KOPT-K1 (cell line): ENCODE measurements around the gene VDAC2.
"Not testable (repeated sequence)": the region's sequence is repeated elsewhere in the genome, so short reads cannot be mapped to it uniquely, and the experiment has no call there.

Experiments used
- H3K27ac ChIP-seq: fragments of 200-600 bp; sonication (generic); 2 replicates; pipeline ENCODE4 v1.5.1; 2016; ENCODE audit warnings: antibody characterized with exemption, mild to moderate bottlenecking, low read depth, low read length; ENCODE audit not compliant: poor library complexity, severe bottlenecking
- H3K36me3 ChIP-seq: fragments of 200-600 bp; sonication (generic); 2 replicates; pipeline ENCODE4 v1.5.1; 2017; ENCODE audit warnings: antibody characterized with exemption, mild to moderate bottlenecking, low read length, moderate library complexity; ENCODE audit not compliant: insufficient read depth
- H3K9me3 ChIP-seq: fragments of 200-600 bp; sonication (generic); 2 replicates; pipeline ENCODE4 v1.5.1; 2017; ENCODE audit warnings: antibody characterized with exemption, low read length, mild to moderate bottlenecking; ENCODE audit not compliant: insufficient read depth, poor library complexity, severe bottlenecking

The VDAC2 gene

GRCh38 chr10:75210282-75211006 lies at the start of gene VDAC2:
Gene VDAC2, plus strand, starts transcription at chr10:75210796. Its CDS starts 363 bp downstream, at chr10:75211159.
- no peaks in the 10 kb centered on the region for H3K9me3 ChIP-seq
- H3K27ac ChIP-seq = peak within 1 kb of the TSS; percentile 92
- H3K36me3 ChIP-seq = peaks cover 36% of the 10 kb centered on the region

DNA sequence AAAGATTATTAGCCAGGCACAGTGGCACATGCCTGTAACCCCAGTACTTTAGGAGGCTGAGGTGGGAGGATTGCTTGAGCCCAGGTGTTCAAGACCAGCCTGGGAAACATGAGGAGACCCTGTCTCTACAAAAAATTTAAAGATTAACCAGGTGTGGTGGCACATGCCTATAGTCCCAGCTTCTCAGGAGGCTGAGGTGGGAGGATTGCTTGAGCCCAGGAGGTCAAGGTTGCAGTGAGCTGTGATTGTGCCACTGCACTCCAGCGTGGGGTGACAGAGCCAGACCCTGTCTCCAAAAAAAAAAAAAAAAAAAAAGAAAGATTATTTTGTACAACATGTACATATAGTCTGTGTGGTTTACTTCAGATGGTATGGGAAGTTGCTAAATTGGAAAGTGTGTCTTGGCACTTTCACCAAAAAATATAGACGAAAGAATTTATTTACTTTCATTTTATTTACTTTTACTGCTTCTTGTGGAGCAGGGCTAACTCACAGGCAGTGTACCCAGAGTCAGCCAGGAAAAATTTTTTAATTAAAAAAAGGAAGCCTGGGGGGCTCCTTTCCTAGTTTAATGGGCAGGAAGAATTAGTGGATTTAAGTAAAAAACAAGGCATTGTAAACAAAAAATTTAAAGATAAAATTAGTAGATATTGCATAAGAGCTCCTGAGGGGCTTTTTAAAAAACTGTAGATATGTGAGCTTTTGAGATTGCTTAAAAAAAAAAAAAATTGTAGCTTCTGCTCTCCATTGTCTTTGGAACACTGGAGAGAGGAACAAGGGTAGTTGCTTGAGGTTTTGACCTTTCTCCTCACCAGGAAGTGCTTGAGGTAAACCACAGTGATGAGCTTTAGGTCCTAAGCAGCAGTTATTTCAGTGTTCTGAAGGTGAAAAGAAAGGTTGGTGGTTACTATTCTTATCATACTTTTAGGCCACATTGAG lies 44.6 kb upstream of the VDAC2 start:
- peak overlapping the region; percentile 67 for H3K27ac ChIP-seq
- H3K9me3 ChIP-seq = no peaks in the 10 kb centered on the region
- peaks cover 28% of the 10 kb centered on the region for H3K36me3 ChIP-seq

DNA sequence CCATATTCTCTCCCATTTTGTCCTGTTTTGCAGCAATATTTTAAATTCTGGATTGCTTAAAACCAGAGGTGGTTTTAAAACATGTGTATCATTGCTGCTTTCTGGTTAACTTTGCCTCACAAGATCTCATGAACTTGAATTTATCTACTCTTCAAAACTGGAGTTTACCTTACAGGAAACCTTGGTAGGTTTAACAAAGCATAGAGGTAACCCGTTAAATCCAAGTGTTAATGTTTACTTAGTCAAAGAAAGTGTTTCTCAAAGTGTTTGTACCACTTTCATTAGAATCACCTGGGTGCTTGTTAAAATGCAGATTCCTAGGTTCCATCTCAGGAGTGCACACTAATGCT lies 44.0 kb upstream of the VDAC2 start:
- H3K36me3 ChIP-seq = peaks cover 28% of the 10 kb centered on the region
- H3K9me3 ChIP-seq = no peaks in the 10 kb centered on the region
- peak overlapping the region; percentile 67 for H3K27ac ChIP-seq

- H3K36me3 ChIP-seq = peaks cover 33% of the 10 kb centered on the region
- no peak overlapping the region for H3K27ac ChIP-seq
These were observed 42.3 kb upstream of the VDAC2 start for GRCh38 chr10:75168275-75168674.

DNA sequence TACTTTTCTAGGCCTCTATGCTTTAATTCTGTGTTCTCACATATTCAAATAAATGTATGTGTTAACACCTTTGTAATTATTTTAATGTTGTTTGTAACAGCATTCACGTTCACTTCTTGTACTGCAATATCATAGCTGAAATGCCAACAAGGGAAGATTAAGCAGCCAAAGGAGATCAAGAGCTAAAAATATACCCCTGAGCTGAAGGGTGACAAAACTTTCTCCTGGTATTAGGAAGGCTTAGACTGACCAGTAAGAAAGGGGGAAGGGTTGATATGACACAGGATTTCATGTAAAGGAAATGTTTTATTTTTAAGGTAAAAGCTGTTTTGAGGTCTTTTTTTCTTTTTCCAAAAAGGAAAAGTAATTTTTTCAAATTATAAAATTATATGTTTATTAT lies 40.4 kb upstream of the VDAC2 start:
- no peak overlapping the region for H3K27ac ChIP-seq
- H3K36me3 ChIP-seq = peaks cover 33% of the 10 kb centered on the region

More at GRCh38 chr10:75168275-75168674, 42.3 kb upstream of the VDAC2 start:
- H3K9me3 ChIP-seq = no peaks in the 10 kb centered on the region

GRCh38 chr10:75175046-75175445 lies 35.5 kb upstream of the VDAC2 start:
- Histone ChIP-seq H3K9me3 (no peaks in the 10 kb centered on the region), H3K27ac (no peak overlapping the region), H3K36me3 (peaks cover 35% of the 10 kb centered on the region)

More for the DNA sequence above, 40.4 kb upstream of the VDAC2 start:
- no peaks in the 10 kb centered on the region for H3K9me3 ChIP-seq

DNA sequence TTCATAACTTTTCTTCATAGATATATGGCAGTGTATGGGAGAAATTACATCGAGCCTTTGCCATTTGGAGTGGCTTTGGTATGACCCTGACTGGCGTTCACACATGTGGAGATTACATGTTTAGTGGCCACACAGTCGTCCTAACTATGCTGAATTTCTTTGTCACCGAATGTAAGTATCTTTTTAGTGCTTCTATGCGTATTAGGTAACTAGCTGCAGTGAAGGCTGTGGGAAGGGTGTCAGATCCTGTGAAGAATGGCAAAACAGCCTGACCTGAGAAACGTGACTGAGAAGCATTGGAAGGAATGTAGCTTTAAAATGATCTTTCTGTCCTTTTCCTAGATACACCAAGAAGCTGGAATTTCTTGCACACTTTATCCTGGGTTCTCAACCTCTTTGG lies 34.5 kb upstream of the VDAC2 start:
- Histone ChIP-seq H3K36me3 (peaks cover 32% of the 10 kb centered on the region), H3K27ac (no peak overlapping the region), H3K9me3 (no peaks in the 10 kb centered on the region)

- peaks cover 32% of the 10 kb centered on the region for H3K36me3 ChIP-seq
- no peak overlapping the region for H3K27ac ChIP-seq
- no peaks in the 10 kb centered on the region for H3K9me3 ChIP-seq
These were observed 33.9 kb upstream of the VDAC2 start for GRCh38 chr10:75176736-75177135.

DNA sequence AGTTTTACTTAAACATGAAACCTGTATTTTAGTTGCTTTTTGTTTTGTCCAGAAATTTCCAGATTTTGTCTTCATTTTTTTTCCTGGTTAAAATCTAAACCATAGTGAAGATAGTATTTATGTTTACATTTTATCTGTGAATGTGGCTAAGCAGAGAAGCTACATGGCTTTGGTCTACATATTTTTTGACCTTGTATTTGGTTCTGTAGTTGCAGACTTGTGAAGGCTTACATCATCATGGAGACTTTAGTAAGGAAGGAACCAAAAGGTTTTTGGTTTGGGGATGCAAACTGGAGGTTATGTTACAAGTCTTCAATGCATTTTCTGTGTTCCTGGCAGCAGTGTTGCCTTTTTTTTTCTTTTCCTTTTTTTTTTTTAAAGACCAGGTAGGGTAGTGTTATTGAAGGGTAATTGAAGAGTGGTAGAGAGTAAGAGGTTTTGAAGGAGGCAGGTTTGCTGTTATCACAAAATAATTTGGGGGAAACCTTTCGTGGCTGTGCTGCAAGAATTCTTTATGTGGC lies 30.9 kb upstream of the VDAC2 start:
- Histone ChIP-seq H3K36me3 (peaks cover 27% of the 10 kb centered on the region), H3K9me3 (no peaks in the 10 kb centered on the region)

GRCh38 chr10:75180592-75180991 lies 30.0 kb upstream of the VDAC2 start:
- H3K27ac ChIP-seq = no peak overlapping the region
- no peaks in the 10 kb centered on the region for H3K9me3 ChIP-seq
- H3K36me3 ChIP-seq = peaks cover 27% of the 10 kb centered on the region

More for the DNA sequence above, 30.9 kb upstream of the VDAC2 start:
- no peak overlapping the region for H3K27ac ChIP-seq

GRCh38 chr10:75181073-75181472 lies 29.5 kb upstream of the VDAC2 start:
- H3K9me3 ChIP-seq = no peaks in the 10 kb centered on the region
- peaks cover 24% of the 10 kb centered on the region for H3K36me3 ChIP-seq
- H3K27ac ChIP-seq = no peak overlapping the region

DNA sequence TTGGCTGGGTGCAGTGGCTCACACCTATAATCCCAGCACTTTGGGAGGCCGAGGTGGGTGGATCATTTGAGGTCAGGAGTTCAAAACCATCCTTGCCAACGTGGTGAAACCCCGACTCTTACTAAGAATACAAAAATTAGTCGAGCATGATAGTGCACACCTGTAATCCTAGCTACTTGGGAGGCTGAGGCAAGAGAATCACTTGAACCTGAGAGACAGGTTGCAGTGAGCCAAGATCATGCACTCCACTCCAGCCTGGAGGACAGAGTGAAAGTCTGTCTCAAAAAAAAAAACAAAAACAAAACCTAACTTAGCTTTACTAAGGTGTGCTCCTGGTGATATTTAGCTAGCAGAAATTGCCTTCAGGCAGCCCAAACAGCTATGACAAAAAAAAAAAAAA lies 24.3 kb upstream of the VDAC2 start:
- no peak overlapping the region for H3K27ac ChIP-seq
- no peaks in the 10 kb centered on the region for H3K36me3 ChIP-seq
- H3K9me3 ChIP-seq = no peaks in the 10 kb centered on the region

- Histone ChIP-seq H3K9me3 (no peaks in the 10 kb centered on the region), H3K27ac (no peak overlapping the region), H3K36me3 (no peaks in the 10 kb centered on the region)
These were observed 22.6 kb upstream of the VDAC2 start for GRCh38 chr10:75187961-75188426.

GRCh38 chr10:75188522-75188921 lies 22.1 kb upstream of the VDAC2 start:
- not testable (repeated sequence) for H3K27ac ChIP-seq, H3K36me3 ChIP-seq, H3K9me3 ChIP-seq
